Activated CD8-positive, alpha-beta memory T cell treated with anti-CD3 and anti-CD28 coated beads, Interleukin-2, amount 50 U/mL, for 24 hours (primary cell): ENCODE results near the gene MYMK.

ENCODE experiments used
- DNase-seq: peaks from one replicate; pipeline ENCODE4 v3.0.0-alpha.2; 2020; ENCODE audit errors: extremely low read depth

MYMK gene

DNA sequence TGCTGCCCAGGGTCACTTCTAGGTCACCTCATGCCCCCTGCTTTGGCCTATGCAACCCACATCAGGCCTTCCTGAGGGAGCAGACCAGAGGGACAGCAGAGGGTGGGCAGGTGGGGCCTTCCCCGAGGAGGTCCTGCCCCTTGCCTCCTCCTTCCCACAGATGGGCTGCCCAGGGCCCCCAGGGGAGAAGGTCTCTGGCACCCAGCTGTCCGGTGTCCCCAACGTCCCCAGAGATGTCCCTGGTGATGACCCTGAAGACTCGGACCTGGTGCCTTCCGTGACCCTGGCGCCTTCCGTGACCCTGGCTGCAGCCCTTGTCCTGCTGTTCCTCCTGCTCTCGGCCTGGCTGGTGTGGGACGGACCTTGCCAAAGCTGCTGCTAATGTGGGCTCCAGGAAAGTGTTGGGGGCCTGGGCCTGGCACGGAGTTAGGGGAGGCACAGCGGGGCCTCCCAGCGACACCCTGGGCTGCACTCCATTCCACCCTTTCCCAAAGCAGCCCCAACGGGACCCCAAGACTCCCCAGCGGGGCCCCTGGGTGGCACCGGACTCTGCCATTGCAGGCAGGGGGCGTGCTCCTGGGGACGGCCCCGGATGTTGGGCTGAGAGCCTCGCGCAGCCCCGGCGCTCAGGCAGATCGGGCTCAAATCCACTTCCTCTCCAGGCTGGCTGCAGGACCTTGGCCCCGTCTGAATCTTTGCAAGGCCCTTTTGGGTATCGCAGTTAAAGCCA lies 39.1 kb downstream of the MYMK start:
- no peak for DNase-seq

DNA sequence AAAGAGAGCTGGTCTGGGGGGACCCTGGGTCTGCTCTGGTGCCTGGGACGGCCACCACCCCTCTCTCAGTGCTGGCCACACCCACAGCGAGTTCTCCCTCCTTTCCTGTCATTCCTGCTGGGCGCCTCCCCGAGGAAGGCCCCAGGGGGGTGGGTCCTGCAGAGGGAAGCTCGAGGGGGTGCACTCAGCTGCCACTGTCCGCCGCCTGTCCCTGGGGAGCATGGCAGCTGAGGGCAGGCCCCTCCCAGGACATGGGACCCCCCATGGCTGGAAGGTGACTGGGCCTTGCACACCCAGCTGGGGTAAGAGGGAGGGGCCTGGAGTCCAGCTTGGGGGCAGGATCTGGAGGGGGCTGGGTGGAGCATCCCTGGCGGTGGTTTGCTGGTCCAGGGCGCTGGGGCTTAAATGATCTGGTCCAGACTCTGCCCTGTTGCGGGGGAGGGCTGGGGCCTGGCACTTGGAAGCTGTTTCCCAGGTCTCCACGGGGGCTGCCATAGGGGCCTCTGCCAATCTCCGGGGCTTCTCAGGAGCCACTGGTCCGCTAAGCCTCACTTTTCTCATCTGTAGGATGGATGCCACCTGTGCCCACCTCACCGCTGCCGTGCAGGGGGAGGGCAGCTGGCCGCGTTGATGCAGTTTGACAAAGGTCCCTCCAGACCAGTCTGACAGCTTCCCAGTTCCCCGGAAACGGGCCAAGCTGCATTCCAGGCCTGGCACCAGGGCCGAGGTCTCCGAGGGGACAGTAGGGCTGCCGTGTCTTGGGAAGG lies 39.9 kb downstream of the MYMK start:
- no peak for DNase-seq

DNA sequence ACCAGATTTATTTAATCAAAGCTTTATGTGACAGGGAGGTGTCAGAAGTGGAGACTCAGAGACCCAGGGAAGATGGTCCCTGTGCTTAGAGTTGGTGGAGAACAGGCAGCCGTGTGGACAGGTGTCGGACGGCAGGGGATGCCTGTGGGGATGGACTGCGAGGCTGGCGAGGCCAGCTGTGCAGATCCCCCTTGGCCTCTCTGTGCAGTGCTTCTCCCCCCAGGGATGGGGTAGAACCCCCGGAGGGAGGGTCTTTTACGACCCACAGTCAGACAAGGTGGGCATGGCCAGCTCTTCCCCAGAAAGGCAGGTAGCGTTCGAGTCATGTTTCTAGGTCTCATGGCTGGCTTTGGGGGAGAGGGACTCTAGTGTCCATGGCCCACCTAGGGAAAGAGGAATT lies 41.1 kb downstream of the MYMK start:
- DNase-seq: no peak

DNA sequence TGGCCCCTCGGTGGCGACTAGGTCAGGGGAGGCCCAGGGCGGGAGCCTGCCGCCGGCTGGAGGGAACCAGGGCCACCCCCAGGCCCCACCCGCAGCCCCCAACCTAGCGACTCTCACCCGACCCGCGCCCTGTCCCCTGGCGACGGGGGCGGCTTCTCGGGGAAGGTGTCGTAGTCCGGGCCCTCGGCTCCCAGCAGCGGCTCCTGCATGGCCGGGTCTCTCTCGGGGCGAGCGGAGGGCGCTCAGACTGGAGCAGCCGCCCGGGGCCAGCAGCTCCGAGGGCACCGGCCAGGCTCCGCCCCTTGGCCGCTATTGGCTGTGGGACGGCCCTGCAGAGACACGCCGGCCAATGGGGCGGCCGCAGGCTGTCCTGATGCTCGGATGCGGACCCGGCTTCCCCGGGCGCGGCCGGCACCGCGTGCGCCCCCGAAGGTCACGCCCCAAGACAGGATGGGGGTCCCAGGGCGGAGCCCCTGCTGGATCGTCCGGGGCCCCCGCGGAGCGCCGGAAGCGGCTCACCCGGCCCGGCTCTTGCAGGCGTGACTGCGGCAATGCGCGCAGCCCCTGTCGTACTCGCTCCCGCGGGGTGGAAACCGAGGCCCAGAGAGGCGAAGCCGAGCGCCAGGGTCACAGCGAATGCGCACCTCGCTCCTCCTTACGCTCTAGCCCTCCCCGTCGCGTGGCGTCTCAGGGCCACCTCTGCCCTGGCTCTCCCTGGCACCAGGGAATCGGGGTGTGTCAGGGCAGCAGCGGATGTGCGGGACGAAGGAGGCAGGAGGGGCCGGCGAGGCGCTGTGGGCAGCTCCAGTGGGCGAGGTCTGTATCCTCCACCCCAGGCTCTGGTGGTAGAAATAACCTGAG lies 45.7 kb downstream of the MYMK start, which contains the start of gene SLC2A6:
SLC2A6 (minus strand) TSS at position 249 of the 861 bp plus-strand sequence; CDS start at position 209, 40 bp downstream.
- peak; percentile 52 for DNase-seq

DNA sequence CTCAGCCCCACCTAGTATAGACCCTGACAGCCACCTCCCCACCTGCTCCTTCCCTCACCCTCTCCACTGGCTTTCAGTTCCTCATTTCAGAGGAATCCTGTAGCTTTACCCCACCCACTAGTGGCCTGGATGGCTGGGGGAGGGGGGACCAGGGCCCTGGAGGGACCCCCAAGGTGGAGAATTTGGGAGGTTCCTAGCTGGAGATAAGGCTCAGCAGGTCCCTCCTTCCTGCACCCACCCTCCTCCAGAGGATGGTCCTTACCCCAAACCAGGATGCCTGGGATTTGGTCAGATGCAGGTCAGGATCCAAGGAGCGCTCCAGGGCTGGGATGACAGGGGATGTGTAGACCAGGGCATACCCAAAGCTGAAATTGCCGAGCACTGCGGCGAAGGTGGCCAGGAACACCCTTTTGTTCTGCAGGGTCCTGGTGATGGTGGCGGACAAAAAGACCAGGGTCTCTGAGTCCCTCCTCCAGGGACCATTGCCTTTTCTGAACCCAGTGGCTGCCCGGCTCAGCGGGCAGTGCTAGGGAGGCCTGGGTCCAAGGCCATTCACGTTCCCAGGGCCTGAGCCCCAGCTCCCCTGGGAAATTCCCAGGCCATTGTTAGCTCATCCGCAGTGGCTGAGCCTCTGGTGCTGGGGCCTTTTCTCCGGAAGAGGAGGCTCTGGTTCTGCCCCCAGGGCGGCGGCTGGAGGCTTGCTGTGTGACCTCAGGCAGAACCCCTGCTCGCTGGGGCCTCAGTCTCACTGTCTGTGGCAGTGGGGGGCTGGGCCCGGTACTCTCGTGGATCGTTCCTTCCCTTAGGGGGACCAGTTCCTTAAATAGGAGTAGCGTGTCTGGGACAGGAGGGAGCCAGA lies 46.5 kb downstream of the MYMK start:
- DNase-seq: no peak

DNA sequence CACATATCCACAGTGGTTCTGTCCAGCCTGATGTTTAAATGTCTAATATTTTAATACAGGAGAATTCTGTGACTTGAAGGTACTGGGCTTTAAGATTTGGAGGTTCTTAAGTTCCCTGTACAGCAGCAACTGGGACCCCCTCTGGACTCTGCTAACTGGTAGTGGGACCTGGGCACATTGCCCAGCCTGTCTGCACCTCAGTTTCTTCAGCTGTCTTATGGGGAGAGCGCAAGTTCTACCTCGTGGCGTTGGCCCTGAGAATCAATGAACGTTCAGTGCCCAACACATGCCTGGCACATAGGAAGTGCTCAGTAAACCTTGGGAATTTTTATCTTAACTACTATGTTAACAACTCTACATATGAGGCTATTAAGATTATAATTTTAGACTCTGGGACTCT lies 47.3 kb downstream of the MYMK start:
- no peak for DNase-seq

DNA sequence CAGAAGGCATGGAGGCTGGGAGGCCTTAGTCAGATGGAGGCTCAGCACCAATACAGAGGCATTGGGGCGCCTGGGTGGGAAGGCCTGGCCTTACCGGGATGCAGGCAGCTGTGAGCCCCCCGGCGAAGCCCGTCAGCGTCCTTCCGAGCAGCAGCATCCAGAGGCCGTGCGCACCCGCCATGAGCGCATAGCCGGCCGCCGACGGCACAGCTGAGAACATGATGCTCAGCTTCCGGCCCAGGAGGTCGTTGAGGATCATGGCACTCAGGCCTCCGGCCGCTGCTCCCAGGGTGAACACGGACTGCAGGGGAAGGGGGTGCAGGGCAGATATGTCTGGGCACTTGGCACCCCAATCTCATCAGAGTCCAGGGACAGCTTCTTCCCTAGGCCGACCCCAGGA lies 47.8 kb downstream of the MYMK start:
- DNase-seq: no peak

DNA sequence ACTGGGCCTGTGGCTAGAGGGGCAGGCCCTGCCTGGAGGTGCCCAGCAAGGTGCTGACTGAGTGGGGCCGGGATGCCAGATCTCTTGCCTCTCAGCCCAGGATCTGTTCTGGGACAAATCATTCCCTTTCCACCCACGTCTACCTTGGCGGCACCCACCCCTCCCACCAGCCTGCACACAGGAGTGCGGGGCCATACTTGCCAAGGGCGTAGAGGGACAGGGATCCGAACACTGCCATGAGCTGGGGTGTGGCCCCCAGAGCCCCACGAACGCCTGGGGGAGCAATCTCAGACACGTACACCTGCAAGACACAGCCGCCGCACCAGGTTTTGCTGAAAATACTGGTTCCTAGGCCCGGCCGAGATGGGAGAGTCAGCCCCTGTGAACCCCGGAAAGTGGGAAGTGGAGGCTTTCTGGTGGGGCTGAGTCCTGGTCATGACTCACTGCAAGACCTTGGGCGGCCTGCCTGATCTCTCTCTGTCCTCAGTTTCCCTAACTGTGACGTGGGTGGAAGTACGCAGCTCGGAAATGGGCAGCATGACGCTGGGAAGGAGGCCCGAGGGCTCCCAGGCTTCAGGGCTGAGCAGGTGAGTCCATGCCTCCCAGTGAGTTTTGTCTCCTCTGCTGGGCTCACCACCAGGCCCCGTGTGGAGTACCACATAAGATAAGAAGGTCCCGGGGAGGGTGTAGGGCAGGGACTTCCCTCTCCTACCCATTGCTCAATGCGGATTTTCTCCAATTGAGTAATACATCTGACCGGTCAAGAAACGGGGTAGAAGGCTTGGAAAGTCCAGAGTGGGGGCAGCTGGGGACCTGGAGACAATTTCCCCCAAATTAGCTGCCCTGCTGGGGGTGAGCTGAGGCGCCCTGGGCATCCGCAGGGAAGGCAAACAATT lies 48.5 kb downstream of the MYMK start:
- DNase-seq: no peak

DNA sequence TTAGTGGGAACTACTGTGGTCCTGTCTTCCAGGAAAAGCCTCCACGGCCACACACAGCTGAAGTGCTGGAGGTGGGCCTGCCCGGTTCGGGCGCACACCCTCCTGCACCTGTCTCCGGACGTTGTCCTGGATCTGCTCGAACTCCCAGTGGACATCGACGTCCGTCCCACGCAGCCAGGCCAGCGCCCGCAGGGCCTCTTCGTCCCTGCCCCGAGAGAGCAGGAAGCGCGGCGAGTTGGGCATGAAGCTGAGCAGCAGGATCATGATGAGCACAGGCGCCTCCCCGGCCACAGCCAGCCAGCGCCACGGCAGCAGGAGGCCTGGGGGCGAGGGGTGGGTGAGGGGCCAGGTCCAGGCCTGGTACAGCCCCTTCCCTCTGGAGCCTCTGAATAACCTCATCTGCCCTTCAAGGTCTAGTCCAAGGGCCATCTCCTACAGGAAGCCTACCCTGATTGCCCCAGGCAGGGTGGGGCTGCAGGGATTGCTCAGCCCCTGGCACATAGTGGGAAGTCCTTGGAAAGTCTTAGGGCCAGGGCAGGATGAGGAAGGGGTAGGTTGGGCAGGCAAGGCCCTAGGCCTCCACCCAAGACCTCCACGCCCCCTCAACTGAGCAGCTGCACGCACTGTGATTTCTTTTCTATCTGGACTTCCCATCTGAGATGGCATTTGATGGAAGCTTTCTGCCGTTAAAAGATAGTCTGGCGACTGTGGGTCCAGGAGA lies 49.3 kb downstream of the MYMK start:
- DNase-seq: no peak

DNA sequence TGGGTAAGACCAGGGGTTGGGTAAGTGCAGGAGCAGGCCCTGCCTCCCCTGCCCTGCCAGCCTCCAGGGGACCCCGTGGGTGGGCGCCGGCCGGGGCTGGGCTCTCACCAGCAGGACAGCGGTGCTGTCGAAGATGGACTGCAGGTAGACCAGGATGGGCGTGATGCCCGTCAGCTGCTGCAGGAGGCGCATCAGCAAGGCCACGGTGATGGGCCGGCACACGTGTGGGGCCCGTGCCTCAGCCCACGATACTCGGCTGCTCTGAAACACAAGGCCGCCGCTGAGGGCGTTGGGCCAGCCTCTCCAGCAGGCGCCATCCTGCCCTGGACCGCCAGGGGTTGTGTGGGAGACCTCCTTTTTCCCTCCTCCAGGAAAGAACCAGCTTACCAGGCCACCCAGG lies 49.9 kb downstream of the MYMK start:
- no peak for DNase-seq

DNA sequence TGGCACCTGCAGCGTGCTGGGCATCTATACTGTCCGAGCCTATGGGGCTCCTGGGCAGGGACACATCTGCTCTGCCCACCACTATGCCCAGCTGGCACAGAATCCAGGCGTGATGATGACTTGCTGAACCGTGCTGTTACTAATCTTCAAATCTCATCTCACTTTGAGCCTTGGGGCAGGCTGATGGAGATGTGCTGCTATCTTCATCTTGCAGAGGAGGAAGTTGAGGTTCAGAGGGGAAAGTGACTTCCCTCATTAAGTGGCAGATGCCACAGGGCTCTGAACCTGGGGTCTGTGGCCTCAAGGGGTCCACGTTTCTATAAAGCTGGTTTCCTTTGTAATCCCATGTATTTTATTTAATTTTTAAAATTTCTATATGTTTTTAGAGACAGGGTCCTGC lies 50.5 kb downstream of the MYMK start:
- DNase-seq: no peak

DNA sequence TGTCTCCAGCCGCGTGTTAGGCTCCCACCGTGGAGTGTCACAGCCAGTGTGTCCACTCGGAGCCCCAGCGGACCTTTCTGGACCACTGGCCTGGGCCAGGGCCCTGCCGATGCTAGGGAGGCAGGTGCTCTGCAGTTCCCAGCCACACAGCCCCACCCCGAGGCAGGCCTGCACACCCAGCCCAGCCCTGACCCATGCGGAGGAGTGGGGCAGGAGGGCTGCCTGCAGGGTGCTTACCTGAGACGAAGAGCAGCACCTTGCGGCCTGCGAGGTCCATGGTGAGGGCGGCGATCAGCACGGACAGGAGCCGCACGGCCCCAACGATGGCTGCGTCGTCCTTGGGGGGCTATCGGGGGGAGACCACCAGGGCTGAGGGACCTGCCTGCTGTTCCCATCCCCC lies 51.0 kb downstream of the MYMK start:
- DNase-seq: no peak

DNA sequence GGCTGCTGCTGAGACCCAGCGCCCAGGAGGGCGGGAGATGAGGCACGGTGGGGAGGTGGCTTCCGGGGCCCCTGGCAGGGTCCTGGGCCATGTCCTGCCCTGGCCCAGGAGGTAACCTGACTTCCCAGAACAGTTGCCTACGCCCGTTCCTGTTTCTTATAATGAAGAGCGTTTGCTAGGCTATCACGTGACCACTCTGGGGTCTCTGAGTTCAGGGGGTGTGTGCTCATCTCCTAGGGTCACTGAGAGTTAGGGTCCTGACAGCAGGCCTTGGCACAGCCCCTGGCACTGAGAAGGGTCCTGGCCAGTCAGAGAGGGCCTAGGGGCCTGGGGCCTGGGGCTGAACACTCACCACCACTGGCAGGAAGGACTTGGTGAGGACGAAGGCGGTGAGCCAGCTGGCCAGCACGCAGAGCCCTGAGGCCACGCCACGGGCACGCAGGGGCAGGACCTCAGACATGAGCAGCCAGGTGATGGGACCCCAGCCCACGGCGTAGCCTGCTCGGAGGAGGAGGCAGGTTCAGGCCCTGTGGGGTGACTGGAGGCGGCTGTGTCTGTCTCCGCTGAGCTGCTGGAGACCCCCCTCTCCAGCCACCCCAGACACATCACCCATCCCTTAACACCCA lies 51.9 kb downstream of the MYMK start:
- no peak for DNase-seq

DNA sequence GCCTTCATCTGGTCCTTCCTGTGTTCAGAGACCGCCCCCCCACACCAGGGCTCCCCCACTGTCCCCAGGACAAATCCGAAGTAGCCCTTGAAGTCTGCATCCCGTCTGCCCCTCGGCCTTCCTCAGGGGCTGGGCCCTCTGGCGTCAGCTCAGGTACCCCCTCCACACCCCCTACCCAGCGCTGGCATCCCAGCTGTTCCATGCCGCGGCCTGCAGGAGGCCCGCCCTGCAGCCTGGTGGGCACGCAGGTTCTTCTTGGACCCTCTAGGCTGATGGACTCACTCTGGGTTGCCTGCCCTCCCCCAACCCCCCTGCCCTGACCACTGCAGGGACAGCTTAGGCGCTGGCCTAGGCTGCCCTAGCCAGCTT lies 52.5 kb downstream of the MYMK start:
- no peak for DNase-seq

DNA sequence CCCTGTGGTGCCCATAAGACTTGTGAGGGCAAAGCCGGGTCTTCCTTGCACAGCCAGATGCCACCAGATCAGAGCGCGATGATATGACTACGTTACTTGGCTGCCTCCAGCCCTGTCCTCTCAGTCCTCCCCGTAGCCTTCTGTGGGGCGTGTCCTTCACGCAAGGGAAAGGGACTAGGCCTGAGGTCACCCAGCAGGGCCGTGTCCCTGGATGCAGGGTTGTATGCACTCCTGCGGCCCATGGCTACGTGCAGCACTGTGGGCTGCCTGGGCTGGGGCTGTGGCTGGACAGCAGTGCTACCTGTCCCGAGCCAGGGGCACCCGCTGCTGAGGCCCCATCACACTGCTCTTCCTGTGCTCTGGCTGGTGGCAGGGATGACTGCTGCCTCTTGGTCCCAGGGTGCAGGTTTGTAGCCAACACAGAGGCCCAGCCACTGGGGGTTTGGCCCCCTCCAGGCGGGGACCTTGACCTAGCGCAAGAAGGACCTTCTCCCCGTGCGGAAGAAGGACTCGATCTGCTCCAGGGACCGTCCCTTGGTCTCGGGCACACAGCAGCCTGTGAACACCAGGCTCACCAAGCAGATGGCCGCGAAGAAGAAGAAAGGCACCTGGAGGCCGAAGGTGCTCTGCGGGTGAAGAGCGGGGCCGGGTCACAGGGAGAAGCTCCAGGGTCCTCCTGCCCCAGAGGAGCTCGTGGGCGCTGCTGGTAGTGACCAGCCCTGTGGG lies 53.0 kb downstream of the MYMK start:
- no peak for DNase-seq

DNA sequence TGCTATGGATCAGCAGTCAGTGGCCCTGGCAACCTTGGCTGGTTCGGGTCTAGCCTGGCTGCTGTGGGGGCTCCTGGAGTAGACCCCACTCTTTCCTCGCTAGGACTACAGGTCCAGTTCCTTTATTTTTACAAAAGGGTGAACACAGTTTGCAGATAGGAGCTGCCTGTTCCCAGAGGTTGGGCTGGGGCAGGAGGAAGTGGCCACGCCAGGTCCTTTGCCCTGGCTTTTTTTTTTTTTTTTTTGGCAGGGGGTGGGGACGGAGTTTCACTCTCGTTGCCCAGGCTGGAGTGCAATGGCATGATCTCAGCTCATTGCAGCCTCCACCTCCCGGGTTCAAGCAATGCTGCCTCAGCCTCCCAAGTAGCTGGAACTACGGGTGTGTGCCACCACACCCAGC lies 53.8 kb downstream of the MYMK start:
- DNase-seq: no peak

DNA sequence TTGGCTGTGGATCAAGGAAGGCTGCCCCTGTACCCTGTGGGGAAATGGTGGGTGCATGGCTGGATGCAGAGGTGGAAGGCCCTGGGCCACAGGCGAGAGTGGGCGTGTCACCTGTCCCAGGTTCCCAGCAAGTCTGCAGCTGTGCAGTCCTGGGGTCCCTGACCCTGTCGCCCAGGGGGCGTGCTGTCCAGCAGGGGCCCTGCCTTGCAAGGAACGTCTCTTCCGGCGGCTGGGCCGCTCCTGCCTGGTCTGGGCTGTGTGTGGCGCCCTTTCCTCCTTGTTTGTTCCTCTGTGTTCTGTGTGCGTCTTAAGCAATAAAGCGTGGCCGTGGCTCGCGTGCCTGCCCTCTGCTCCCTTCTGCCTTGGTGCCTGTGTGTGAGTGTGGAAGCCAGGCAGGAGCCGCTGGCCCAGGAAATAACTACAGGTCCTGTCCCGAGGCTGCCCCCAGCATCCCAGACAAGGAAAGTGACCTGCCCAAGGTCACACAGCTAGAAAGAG lies 54.3 kb downstream of the MYMK start:
- DNase-seq: no peak

DNA sequence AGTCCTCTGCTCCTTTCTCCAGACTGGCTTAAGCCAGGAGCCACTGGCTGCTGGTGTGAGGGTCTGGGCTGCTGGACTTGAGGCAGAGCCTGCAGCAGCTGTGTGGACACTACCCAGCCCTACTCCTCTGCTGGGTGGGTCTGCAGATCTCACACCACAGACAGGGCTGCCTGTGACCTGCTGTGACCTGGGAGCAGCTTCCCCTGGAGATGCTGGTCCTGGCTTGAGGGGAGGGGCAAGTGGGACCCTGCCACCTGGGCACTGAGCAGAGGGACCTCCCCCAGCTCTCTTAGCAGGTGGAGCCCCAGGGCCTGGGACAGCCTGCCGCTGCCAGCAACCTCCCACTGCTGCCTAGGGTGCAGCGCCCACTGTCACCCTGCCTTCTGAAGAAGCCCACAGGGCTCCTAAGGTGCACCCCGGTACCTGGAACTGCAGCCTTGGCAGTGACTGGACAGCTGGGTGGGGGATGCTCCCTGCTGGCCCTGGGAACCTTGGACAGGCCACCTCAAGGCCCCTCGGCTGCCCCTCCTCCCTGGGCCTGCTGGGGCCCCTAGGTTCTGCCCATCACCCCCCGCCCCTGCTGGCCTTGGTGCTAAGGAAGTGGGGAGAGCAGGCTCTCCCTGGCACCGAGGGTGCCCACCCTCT lies 55.9 kb downstream of the MYMK start:
- no peak for DNase-seq
